A673 (cell line): ENCODE data around the gene NACC2.

Source experiments
- EZH2 ChIP-seq: fragments of 200-600 bp; sonication (generic); IDR thresholded peaks from 2 replicates; pipeline ENCODE4 v1.6.1; 2017; ENCODE audit warnings: borderline replicate concordance, low read depth, mild to moderate bottlenecking, mixed read lengths, antibody characterized with exemption, low read length; ENCODE audit not compliant: poor library complexity, severe bottlenecking
- TF ChIP-seq, protein P1 (sequence below): fragments of 300-800, 200-600 bp; sonication (generic); conservative IDR thresholded peaks from 2 replicates; pipeline ENCODE4 v1.5.1; 2017; ENCODE audit warnings: low read depth, mild to moderate bottlenecking, antibody characterized with exemption, low read length, moderate library complexity, mixed read lengths

DNA sequence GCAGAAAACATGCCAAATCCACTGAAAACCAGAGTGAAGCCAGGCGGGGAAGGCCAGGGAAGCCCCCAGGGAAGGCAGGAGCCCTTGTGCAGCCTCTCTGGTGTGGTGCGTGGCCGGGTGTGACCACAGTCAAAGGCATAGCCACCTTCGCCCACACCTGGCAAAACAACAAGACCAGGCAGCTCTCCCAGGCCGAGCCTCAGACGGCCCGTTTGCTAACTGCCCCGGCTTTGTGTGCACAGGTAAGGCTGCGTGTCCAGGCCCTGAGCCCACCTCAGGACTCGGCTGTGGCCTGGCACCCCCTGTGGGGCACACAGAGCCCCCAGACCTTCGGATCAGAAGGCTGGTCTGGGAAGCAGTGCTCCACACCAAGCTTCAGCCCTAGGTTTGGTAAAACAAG is 17.5 kb upstream of the NACC2 start:
- TF ChIP-seq, protein P1, sequence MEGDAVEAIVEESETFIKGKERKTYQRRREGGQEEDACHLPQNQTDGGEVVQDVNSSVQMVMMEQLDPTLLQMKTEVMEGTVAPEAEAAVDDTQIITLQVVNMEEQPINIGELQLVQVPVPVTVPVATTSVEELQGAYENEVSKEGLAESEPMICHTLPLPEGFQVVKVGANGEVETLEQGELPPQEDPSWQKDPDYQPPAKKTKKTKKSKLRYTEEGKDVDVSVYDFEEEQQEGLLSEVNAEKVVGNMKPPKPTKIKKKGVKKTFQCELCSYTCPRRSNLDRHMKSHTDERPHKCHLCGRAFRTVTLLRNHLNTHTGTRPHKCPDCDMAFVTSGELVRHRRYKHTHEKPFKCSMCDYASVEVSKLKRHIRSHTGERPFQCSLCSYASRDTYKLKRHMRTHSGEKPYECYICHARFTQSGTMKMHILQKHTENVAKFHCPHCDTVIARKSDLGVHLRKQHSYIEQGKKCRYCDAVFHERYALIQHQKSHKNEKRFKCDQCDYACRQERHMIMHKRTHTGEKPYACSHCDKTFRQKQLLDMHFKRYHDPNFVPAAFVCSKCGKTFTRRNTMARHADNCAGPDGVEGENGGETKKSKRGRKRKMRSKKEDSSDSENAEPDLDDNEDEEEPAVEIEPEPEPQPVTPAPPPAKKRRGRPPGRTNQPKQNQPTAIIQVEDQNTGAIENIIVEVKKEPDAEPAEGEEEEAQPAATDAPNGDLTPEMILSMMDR: no peak
- no peak for TF ChIP-seq EZH2
